GM19328 (cell line): ENCODE results near the gene SLC26A6.
A peak's percentile ranks its signal among the peaks of the same experiment; 100 is the strongest.

Experiments
- ATAC-seq: cut with Tn5 transposase; IDR thresholded peaks from one replicate; pipeline ENCODE4 v1.9.1; 2021; ENCODE audit warnings: mild to moderate bottlenecking, moderate library complexity; ENCODE audit not compliant: unreplicated experiment

The SLC26A6 gene, protein sequence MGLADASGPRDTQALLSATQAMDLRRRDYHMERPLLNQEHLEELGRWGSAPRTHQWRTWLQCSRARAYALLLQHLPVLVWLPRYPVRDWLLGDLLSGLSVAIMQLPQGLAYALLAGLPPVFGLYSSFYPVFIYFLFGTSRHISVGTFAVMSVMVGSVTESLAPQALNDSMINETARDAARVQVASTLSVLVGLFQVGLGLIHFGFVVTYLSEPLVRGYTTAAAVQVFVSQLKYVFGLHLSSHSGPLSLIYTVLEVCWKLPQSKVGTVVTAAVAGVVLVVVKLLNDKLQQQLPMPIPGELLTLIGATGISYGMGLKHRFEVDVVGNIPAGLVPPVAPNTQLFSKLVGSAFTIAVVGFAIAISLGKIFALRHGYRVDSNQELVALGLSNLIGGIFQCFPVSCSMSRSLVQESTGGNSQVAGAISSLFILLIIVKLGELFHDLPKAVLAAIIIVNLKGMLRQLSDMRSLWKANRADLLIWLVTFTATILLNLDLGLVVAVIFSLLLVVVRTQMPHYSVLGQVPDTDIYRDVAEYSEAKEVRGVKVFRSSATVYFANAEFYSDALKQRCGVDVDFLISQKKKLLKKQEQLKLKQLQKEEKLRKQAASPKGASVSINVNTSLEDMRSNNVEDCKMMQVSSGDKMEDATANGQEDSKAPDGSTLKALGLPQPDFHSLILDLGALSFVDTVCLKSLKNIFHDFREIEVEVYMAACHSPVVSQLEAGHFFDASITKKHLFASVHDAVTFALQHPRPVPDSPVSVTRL

DNA sequence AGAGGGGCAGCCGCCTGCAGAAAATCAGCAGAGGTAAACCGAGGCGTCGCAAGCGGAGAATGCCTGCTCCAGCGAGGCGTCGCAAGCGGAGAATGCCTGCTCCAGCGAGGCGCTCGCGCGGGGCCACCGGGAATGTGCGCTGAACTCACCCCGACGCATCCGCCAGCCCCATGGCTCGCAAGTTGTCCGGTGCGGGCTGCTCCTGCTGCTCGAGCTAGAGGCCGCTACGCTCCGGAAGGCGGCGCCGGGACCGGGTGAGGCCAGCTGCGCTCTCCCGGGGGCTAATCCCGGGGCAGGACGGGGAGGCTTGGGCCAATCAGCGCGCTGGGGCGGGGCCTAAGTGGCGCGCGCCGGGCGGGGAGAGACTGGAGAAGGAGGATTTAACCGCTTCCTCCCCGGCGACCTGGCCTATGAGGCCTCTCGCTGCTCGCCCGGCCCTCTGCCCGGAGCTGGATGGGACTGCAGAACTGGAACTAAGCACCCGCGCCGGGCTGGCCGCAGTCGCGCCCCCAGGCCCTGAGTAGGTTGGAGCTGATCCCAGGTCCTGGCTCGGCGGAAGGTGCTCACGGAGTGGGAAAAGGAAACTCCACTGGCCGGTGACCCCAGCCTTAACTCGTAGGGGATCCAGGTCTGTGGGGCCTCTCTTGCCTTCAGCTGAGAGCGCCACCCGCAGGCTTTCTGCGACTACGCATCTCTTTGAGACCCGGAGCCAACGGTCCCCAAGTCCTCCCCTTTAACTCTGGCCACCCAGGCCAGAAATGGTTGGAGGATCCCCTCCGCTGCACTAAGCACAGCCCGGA is at the start of gene SLC26A6:
Gene SLC26A6, minus strand, starts transcription at position 240 of the 800 bp plus-strand sequence. Its CDS starts 68 bp downstream, at position 172.
- peak; percentile 89 for ATAC-seq

DNA sequence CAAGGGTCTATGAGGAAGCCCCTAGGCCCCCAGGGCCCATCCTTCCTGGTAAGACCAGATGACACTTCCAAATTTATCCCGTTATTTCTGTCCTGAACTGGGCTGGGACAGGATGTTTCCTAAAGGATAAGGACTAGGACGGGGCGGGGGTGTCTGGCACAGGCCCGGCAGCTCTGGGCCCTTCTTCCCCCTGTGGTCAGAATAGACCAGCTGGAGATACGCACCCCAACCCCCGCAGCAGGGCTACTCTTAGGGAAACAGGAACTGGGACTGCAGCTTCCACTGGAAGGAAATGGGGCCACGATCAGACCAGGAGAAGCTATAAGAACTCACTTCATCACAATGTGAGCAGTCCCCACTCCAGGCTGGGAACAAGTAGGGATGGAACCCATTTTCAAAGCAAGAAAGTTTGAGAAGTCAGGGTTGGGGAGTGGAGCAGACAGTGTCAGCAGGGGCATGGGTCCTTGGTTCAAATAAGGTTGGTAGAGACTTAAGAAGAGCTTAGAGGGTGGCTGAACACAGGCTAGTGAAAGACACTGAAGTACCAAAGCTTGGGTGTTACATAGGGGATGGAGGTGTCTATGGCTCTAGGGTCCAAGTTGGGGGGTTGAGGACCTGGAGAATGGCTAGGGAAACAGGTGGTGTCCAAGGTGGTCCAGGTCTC is 49.4 kb upstream of the SLC26A6 start:
- no peak for ATAC-seq

DNA sequence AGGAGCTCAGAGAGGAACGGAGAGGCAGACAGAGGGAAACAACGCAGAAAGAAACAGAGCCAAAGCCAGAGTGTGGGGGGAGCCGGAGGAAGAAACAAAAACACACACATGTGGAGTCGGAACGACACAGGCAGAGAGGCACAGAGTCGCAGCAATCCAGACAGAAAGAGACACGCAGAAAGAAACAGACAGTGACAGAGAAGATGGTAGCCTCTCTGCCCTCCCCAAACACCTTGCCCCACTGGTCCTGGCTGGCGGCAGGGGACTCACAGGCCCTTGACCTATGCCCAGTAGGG is 48.7 kb upstream of the SLC26A6 start:
- no peak for ATAC-seq

DNA sequence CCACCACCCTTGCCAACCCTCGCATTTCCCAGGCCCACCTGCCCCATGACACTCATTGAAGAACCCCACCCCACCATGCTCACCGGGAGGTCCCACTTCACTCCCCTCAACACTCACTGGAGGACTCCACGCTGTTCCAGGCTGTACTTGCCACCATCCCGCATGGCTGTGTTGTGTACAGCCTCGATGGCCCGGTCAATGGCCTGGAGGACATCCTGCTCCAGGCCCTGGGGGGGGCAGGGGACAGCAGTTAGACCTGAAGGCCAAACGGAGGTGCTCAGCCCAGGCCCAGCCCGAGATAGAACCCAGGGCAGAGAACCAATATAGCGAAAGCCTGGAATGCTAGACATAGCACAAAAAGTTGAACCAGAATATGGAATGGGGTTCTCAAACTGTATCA is 47.5 kb upstream of the SLC26A6 start:
- no peak for ATAC-seq

DNA sequence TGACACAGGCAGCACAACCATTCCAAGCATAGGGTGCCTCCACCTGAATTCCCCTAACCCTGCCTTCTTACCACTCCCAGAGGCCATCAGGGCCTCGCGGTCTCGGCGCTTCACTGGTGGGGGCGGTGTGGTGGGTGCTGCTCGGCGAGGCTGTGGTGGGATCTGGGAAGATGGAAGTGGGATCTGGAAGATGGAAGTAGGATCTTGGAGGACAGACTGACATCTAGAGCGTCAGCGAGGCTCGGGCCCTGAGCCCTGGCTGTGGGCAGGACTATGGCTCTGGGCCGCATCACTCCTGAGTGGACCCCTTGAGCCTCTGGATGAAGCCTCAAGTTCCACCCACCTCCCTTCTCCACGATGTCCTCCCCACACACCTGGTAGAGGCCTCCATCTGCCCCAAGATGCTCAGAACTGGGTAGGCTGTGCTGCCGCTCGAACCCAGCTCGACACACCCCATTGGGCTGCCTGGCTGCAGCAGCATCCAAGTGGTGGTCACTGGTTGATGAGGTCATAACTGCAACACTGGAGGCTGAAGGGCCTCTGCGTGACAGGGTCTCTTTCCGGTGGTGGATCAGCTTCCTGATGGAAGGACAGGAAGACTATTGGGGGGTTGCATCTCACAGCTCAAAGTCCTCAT is 46.8 kb upstream of the SLC26A6 start:
- ATAC-seq = no peak

DNA sequence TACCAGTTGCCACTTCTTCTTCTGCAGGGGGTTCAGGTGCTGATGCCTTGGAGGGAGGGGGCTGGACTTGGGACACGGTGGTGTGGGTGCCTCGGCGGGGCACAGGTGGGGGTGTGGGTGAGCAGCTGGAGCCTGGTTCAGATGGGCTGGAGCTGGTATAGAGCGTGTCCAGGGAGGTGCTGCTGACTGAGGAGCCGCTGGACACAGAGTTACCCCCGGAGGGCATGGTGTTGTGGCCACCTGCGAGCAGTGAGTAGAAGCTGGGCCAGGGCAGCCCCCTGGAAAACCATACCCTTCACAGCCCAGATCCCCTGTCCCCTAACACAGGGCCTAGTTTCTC is 46.2 kb upstream of the SLC26A6 start:
- ATAC-seq = no peak

DNA sequence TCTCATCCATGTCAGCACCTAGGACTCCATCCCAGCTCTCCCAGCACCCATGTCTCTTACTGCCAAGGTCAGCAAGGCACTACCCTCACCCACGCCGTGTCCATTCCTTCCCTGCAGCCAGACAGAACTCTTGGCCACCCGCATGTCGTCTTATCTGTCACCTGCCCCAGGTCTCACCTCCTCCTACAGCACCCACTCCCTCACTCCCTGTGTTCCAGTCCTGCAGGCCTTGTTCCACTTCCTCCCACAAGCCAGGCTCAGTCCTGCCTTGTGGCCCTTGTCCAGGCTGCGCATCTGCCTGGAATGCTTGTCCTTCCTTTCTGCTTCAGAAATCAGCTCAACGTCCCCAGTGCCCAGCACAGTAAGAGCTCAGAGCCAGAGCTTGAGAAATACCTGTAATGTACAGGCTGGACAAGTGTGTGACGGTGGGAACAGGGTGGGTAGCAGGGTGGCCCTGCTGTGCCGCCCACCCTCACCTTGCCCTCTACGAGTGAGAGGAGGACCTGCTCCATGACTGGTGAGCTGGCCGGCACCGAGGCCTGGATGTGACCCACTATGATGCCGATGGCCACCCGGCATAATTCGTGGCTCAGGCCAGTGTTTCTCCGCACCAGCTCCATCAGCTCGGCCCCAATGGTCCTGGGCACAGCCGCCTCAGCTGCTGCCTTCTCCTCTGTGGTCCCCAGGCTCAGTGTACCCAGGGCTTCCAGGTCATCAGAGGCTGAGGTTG is 45.7 kb upstream of the SLC26A6 start:
- no peak for ATAC-seq

DNA sequence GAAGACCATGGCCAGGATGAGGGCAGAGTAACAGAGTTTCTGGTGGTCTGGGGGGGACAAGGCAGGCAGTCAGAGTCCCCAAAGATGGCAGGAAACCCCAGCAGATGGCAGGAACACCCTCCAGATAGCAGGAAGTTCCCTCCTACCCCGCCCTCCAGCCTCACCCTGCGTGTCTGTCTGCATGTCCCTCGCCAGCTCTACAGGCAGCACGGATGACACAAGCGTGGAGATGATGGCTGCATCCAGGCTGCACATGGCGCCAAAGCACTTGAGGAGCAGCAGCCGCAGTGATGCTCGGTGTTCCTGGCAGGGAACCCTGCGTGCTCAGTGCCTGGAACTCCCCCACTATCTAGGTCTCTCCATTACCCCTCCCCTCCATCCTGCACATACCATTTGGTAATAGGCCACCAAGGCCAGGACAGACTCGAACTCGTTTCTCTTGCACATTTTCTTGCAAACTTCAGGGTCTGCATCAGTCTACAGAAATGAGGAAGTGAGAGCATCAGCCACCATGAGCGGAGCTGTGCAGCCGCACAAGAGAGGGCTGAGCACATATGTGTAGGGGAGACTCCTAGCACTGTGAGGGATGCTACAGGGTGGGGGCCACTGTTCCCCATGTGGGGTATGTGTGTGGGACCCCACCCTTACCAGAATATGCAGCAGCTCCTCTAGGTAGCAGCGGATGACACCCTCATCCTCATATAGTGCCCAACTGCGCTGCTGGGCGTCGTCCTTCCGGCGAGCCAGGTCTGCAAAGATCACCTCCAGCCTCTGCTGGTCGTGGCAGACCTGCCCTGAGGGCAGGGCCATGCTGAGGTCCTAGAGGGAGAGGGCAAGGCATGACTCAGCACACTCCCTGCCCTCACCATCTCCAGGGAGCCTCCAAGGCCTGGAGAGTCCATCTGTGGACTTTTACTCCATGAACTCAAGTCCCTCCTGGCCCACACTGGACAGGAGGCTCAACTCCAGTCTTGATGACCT is 44.4 kb upstream of the SLC26A6 start:
- no peak for ATAC-seq

DNA sequence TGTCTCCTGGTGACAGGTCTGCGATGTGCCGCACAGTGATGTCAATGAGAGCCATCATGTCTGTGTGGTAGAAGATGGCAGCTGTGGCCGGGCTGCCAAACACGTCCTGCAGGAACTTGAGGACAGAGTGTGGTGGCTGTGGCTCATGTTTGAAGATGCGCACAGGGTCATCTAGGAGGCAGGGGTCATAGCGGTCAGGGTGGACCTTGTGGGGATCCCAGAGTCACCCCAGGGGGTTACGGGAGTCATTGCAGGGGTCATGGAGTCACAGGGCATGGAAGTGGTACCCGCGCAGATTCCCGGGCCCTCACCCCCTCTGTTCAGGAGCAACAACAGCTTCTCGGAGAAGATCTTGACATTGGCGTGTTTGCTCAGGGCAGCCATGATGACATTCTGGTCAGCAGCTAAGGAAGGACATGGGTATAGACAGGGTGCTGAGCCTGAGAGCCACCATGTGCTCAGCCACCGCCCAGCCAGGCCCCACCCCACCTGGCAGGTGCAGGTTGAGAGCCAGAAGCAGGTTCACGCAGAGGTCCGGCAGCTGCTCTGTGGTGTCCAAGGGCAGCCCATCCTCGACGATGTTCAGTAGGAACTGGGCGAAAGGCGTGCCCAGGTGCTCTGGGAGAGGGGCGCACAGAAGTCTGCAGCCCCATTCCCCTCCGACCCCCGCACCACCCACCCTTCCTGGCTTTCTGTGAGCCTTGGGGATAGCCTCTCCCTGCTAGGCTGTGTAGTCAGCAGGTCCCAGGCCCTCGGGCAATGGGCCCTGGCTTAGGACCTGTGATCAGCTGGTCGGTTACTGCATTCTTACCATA is 43.5 kb upstream of the SLC26A6 start:
- ATAC-seq = no peak

DNA sequence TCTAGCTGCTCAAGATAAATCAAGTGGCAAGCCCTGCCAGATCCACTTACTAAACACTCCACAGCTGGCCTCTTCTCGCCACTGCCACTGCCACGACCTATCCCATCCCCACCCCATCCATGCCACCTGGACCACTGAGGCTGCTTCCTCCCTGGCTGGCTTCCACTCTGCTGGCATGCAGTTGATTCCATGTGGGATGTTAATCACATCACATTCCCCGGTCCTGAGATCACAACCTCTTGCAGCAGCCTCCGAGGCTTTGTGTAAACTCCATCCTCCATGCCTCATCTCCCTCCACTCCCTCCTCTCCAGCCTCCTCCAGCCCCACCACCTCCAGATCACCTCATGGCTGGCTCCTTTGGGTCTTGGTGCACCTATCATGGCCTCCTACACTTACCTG is 42.8 kb upstream of the SLC26A6 start:
- ATAC-seq = no peak

DNA sequence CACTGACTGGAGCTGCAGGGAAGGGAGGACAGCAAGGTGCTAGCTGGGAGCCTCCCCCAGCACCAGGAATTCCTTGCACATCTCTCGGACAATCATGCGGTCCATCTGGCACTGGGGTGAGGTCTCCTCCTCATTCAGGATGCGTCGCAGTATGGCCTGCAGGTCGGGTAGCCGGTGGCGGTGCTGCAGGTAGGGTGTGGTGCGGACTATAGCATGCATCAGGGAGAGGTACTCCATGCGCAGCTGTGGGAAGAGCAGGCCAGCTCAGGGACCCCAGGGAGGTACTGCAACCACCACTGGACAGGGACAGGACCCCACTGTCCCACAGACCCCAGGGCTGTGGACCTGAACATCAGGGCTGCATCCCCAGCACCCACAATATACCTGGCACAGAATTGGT is 39.2 kb upstream of the SLC26A6 start:
- ATAC-seq = no peak

DNA sequence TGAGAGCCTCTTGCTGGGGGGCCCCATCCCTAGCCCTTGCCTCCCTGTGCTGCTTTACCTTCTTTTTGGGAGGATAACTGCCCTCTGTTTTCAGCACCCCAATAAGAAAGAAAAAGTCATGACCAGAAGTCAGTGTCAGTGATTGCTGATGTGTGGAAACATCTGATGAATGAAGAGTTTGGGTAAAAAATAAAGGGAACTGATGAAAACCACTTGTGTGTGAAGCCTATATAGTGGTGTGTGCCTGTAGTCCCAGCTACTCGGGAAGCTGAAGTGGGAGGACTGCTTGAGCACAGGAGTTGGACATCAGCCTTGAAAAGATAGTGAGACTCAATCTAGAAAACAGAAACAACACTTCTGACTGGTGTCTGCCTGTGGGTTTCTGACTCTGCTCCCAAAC is 37.3 kb upstream of the SLC26A6 start:
- no peak for ATAC-seq

DNA sequence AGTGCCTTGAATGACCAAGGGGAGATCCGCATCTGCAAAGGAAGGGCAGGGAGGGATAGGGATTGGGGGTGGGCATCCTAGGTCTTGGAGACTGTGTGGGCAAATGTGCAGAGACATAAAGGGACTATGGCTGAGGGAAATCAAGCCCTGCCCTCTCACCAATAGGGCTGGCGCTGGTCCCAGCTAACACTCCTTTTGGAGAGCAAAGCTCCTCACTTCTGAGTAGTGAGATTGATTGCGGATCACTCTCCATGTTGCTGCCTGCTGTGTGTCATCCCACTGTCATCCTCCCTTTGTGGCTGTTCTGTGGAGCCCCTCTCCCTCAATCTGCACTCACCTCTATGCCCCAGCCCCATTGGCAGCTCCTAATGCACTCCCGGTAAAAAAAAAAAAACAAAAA is 29.7 kb upstream of the SLC26A6 start:
- ATAC-seq = no peak

DNA sequence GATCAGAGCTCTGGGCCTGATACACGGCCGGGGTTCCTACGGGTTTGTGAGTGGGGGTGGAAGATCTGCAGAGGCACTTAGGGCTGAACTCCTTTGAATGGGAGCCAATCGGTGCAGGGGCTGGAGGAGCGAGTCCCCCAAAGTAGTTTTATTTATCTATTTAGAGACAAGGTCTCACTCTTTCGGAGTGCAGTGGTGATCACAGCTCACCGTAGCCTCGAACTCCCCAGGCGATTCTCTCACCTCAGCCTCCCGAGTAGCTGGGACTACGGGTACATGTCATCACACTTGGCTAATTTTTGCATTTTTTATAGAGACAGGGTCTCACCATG is 29.0 kb upstream of the SLC26A6 start:
- ATAC-seq = no peak

DNA sequence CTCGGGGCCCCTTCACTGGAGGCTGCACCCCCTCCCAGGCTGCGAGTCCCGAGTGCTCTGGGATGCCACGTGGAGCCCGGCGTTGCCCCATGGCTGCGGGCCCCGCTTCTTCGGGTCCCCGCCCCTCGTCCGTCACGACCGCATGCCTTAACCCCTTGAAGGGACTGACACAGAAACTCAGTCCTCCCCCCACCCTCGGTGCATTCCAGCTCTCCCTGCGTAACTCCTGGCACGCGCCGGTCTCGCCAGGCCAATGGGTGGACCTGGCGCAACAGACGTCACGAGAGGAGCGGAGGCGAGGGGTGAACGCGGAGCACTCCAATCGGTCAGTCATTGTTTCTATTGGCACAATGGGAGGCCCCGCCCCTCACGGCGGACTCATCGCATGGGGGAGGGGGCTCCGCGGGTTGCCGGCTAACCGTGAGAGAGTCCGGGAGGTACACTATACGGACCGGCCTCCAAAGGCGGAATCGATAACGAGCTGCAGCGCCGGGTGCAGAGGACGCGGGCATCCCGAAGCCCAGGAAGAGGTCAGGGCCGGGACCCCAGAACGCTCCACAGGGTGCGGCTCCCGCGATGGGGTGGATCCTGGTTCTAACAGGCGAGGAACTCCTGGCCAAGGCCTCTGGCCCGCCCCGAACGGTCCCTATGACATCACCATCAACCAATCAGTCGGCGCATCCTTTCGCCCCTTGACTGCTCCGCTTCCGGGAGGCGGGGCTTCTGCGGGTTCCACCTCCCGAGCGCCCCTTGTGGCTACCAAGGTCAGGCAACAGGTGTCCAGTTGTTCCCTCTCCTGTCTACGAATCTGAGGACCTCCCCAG is 28.4 kb upstream of the SLC26A6 start:
- peak; percentile 88 for ATAC-seq

DNA sequence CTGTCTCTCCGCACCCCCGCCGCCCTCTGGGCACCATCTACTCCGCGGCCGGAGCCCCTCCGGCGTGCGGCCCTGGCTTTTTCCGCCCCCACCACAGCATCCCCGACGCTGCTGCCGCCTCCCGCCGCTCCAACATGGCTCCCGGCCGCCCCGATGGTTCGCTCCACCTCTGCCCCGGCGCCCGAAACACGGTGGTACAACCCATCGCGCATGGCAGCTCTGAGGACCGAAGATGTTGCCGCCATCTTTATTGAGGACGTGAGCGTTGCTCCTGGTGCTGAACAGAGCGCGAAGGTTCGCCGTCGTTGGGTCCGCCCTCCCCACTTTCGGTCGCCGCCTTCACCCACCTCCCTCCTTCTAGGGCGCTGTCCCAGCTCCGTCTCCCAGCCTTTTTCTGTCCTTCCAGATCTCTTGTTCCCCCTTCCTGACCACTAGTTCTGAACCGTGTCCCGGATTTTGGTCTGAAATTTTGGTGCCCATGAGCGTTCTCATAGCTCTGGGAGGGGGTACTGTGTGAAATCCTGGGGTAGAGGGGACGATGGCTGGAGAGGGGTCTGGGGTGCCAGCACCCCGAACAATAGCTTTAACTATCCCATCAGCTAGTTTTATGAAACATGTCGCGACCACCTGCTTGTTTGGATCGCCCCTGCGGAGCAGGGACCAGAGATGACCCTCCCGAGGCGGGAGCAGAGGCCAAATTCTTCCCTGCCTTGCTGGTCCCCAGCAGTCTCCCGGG is 27.7 kb upstream of the SLC26A6 start, which contains the start of gene CELSR3:
Gene CELSR3, minus strand, starts transcription at position 134 of the 736 bp plus-strand sequence. CDS start 252 bp downstream, outside the sequence.
- no peak for ATAC-seq
